Left ventricle myocardium inferior (tissue), 1 donor: ENCODE results near the gene SCYL1. TPM values are rescaled to one million over a fixed set of nuclear protein-coding genes. Genes with fewer than 3 reads are reported as not detected.

Experiments used
- DNase-seq: peaks from one replicate; pipeline ENCODE4 v3.0.0-alpha.2; 2020
- H3K27ac ChIP-seq: fragments of 200-600 bp; replicated peaks from 2 replicates; pipeline ENCODE4 v1.8.0; 2021
- H3K27me3 ChIP-seq: fragments of 200-600 bp; 2 replicates; pipeline ENCODE4 v1.8.0; 2021; ENCODE audit warnings: low read depth
- H3K36me3 ChIP-seq: fragments of 200-600 bp; 2 replicates; pipeline ENCODE4 v1.8.0; 2021
- H3K4me1 ChIP-seq: fragments of 200-600 bp; 2 replicates; pipeline ENCODE4 v1.8.0; 2021
- H3K4me3 ChIP-seq: fragments of 200-600 bp; 2 replicates; pipeline ENCODE4 v1.8.0; 2021; ENCODE audit warnings: mild to moderate bottlenecking, moderate library complexity
- H3K9me3 ChIP-seq: fragments of 200-600 bp; replicated peaks from 2 replicates; pipeline ENCODE4 v1.8.0; 2021
- CTCF ChIP-seq: fragments of 200-600 bp; IDR thresholded peaks from 2 replicates; pipeline ENCODE4 v1.8.0; 2021; ENCODE audit warnings: antibody characterized with exemption, mild to moderate bottlenecking, borderline replicate concordance
- intact Hi-C: fragments of 100-400 bp; cut with micrococcal nuclease; formaldehyde crosslinking; loops from one replicate; pipeline ENCODE4 v1.11.0; 2022
- total RNA-seq: library from RNA; stranded (reverse); fragmentation: NEBNext Ultra II Directional; extraction: Animal tissue kit (Norgen Biotek cat#: 25700); gene quantifications from one replicate; pipeline ENCODE4 v1.2.1, GENCODE V29; 2021
- donor health status: DM: no; HTN: yes; CAD: no; lungs with severe emphysema.

SCYL1 gene
- total RNA-seq, 1 donor from 2014 or later, result 60.2 TPM

GRCh38 chr11:65547446-65548125 is 22.7 kb downstream of the SCYL1 start:
- peaks cover 8% of the 10 kb centered on the region for H3K4me1 ChIP-seq
- no peaks in the 10 kb centered on the region for H3K9me3 ChIP-seq
- H3K36me3 ChIP-seq, result peaks cover 56% of the 10 kb centered on the region
- H3K27ac ChIP-seq, result no peak overlapping the region
- no peak for DNase-seq
- intact Hi-C loops, result no loop called here
- no peak overlapping the region for H3K4me3 ChIP-seq
- TF ChIP-seq CTCF, result no peak
- no peaks in the 10 kb centered on the region for H3K27me3 ChIP-seq

GRCh38 chr11:65548395-65548794 is 23.5 kb downstream of the SCYL1 start:
- H3K36me3 ChIP-seq, result peaks cover 63% of the 10 kb centered on the region
- intact Hi-C loops, result no loop called here
- no peak overlapping the region for H3K27ac ChIP-seq
- TF ChIP-seq CTCF, result no peak
- H3K4me3 ChIP-seq, result no peak overlapping the region
- no peak for DNase-seq
- H3K27me3 ChIP-seq, result no peaks in the 10 kb centered on the region
- H3K4me1 ChIP-seq, result peaks cover 16% of the 10 kb centered on the region
- no peaks in the 10 kb centered on the region for H3K9me3 ChIP-seq

GRCh38 chr11:65549096-65549495 is 24.2 kb downstream of the SCYL1 start:
- Histone ChIP-seq H3K9me3 (no peaks in the 10 kb centered on the region), H3K36me3 (peaks cover 68% of the 10 kb centered on the region), H3K4me3 (no peak overlapping the region), H3K4me1 (peaks cover 23% of the 10 kb centered on the region), H3K27ac (no peak overlapping the region), H3K27me3 (no peaks in the 10 kb centered on the region)
- intact Hi-C loops, result no loop called here
- no peak for TF ChIP-seq CTCF
- DNase-seq, result no peak

GRCh38 chr11:65551572-65552387 is 26.9 kb downstream of the SCYL1 start:
- no peak overlapping the region for H3K27ac ChIP-seq
- H3K27me3 ChIP-seq, result no peaks in the 10 kb centered on the region
- H3K4me1 ChIP-seq, result peaks cover 50% of the 10 kb centered on the region
- intact Hi-C loops, result no loop called here
- H3K4me3 ChIP-seq, result no peak overlapping the region
- H3K36me3 ChIP-seq, result peaks cover 63% of the 10 kb centered on the region
- DNase-seq, result peak; percentile 45
- H3K9me3 ChIP-seq, result no peaks in the 10 kb centered on the region
- TF ChIP-seq CTCF, result peak; percentile 48

GRCh38 chr11:65552388-65552951 is 27.6 kb downstream of the SCYL1 start:
- H3K4me3 ChIP-seq, result no peak overlapping the region
- H3K27ac ChIP-seq, result no peak overlapping the region
- no peak for TF ChIP-seq CTCF
- intact Hi-C loops, result no loop called here
- DNase-seq, result no peak
- no peaks in the 10 kb centered on the region for H3K27me3 ChIP-seq
- H3K9me3 ChIP-seq, result no peaks in the 10 kb centered on the region
- peaks cover 57% of the 10 kb centered on the region for H3K4me1 ChIP-seq
- H3K36me3 ChIP-seq, result peaks cover 57% of the 10 kb centered on the region
